ENCODE results near the gene KRTAP10-9.

DNA sequence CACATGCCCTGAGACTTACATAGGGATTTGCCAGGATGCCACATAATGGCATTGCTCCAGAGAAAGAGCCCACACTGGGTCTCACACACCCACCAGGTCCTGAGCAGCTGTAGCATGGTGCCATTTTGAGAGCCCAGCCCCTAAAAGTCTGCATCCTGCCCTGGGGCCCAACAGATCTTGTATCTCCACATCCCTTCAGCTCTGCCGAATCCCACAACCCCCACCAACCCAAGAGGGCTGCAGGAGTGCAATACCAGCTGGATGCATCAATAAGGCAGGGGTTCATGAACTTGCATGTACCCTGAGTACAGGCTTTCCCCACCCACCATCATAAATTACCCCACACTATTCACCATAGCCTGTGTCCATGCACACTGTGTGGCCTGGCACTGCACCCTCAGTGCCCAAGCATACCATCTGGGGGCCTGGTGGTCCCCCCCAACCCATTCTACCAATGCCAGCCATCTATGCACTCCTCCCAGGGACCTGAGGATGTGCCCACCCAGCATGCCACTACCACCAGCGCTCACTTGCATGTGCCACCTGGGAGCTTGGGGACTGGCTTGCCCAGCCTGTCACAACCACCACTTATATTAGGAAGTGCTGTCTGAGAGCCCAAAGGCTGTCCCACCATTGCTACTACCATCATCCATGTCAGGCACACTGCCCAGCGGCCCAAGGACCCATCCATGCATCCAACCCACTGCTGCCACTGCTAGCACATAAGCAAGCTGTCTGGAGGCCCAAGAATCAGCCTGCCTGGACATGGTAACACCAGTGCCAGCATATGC is 43.9 kb downstream of the KRTAP10-9 start:
- TF ChIP-seq, protein P1, sequence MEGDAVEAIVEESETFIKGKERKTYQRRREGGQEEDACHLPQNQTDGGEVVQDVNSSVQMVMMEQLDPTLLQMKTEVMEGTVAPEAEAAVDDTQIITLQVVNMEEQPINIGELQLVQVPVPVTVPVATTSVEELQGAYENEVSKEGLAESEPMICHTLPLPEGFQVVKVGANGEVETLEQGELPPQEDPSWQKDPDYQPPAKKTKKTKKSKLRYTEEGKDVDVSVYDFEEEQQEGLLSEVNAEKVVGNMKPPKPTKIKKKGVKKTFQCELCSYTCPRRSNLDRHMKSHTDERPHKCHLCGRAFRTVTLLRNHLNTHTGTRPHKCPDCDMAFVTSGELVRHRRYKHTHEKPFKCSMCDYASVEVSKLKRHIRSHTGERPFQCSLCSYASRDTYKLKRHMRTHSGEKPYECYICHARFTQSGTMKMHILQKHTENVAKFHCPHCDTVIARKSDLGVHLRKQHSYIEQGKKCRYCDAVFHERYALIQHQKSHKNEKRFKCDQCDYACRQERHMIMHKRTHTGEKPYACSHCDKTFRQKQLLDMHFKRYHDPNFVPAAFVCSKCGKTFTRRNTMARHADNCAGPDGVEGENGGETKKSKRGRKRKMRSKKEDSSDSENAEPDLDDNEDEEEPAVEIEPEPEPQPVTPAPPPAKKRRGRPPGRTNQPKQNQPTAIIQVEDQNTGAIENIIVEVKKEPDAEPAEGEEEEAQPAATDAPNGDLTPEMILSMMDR (IDR thresholded peaks at IDR 0.05), result no peak
- TF ChIP-seq POLR2A (IDR thresholded peaks at IDR 0.05) (no peak), POLR2AphosphoS5 (IDR thresholded peaks at IDR 0.05; ENCODE audit: insufficient read depth in 1 of 2, low read depth in 1 of 2) (no peak)

Measured in vagina (tissue), 2 donors.